Body of pancreas (tissue), 4 donors: ENCODE results near the gene ZNF232.
"Not testable (repeated sequence)": the region's sequence is repeated elsewhere in the genome, so short reads cannot be mapped to it uniquely, and the experiment has no call there.

ENCODE experiments used
- CTCF ChIP-seq, 7 experiments: fragments of 450-650 bp in 4 of 7; fragments of 200-600 bp in 3 of 7; sonication (generic) in 3 of 7; IDR thresholded peaks; one replicate each; pipeline ENCODE4 v1.5.1; 2016 to 2019; ENCODE audit warnings: antibody characterized with exemption in 7 of 7
- POLR2A ChIP-seq, 3 donors: fragments of 450-650 bp; IDR thresholded peaks; one replicate each; pipeline ENCODE4 v1.6.1; 2016; ENCODE audit warnings: antibody characterized with exemption in 3 of 3, mild to moderate bottlenecking in 2 of 3

DNA sequence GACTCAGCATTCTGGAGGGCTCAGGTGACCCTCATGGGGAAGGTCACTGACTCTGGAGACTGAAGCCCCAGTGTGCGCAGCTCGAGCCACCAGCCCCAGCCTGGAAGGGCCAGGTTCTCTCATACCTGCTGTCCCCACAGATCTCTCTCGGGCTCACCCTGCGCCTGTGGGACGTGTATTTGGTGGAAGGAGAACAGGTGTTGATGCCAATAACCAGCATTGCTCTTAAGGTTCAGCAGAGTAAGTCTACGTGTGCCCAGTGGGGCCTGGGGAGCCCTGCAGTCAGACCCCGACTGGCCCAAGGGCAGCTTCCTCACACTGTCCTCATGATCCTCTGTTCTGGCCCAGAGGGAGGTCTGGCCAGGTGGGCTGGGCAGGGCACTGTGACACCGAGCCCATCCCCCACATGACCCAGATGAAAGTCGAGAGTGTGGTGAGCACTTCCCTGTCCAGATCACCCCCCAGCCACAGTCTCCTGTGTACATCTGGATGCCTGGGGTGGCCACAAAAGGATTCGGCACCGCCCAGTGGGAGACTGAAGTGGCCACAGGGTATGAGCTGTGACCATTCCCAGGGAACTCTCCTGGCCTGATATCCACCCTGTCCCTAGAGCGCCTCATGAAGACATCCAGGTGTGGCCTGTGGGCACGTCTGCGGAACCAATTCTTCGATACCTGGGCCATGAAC, 26.0 kb upstream of the ZNF232 start:
- not testable (repeated sequence) for TF ChIP-seq CTCF, POLR2A (IDR thresholded peaks at IDR 0.05)
